ENCODE measurements around the gene ITGA11. TPM values are rescaled to one million over a fixed set of nuclear protein-coding genes. Genes with fewer than 3 reads are reported as not detected.

The ITGA11 gene
- total and polyA plus RNA-seq, 2 of the 4 experiments (the other 2 are of a cell fraction) = 4.1 to 6.6 TPM

DNA sequence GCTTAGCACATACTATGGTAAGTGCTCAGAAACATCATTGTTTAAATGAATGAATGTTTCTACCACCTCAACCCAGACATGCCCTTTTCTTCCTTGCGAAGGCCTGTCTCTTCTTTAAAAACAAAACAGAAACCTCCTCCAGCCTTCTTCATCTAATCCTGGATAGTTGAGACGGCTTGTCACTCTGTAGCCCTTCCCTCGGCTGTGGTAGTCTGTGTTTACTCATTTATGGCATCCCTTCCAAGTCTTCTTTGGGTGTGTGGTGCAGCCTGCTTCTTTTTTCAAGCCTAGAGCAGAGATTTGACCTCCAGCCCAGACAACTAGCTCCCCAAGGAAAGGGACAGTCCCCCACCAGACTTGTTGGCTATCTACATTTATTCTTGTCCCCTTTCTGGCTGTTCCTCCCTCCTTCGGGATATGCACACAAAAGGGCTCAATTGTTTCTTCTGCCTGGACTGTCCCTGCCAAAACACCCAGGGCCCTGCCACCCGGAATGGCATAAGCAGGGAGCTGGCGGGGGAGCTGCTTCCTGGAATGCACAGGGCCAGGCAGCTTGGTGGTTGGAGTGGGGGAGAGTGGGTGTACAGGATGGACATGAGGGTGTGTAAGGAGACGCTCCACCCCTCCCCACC, 67.8 kb downstream of the ITGA11 start:
- no peaks in the 10 kb centered on the region for H3K79me1 ChIP-seq (ENCODE audit: low read depth in 1 of 2, low read length in 2 of 2)
- no peaks in the 10 kb centered on the region for H3K9me3 ChIP-seq (ENCODE audit: control insufficient read depth, insufficient read depth, low read length)
- no peaks in the 10 kb centered on the region for H4K20me1 ChIP-seq (ENCODE audit: insufficient read depth, low read length)
- H3K4ac ChIP-seq (ENCODE audit: low read depth, low read length) = peak overlapping the region; percentile 55
- no peak for TF ChIP-seq MAFK (IDR thresholded peaks at IDR 0.05; ENCODE audit: low read depth, low read length)
- no peak for TF ChIP-seq BHLHE40 (IDR thresholded peaks at IDR 0.05; ENCODE audit: low read depth, low read length)
- no peak for TF ChIP-seq RAD21 (IDR thresholded peaks at IDR 0.05; ENCODE audit: low read length)
- TF ChIP-seq RCOR1 (IDR thresholded peaks at IDR 0.05; ENCODE audit: insufficient replicate concordance, low read length) = no peak
- TF ChIP-seq NFE2L2 (IDR thresholded peaks at IDR 0.05; ENCODE audit: low read depth, low read length) = no peak
- TF ChIP-seq MXI1 (IDR thresholded peaks at IDR 0.05; ENCODE audit: borderline replicate concordance, low read depth, low read length) = no peak
- H2AK9ac ChIP-seq (replicated peaks; ENCODE audit: low read depth, low read length, poor library complexity) = no peak overlapping the region
- H3K9me1 ChIP-seq (ENCODE audit: insufficient read depth, low read length) = peaks cover 11% of the 10 kb centered on the region
- DNase-seq = peak; percentile 43
- peaks cover 24% of the 10 kb centered on the region for H3K4me1 ChIP-seq (ENCODE audit: control insufficient read depth, insufficient read depth, low read length)
- no peak overlapping the region for H3K4me3 ChIP-seq (ENCODE audit: insufficient read depth, low read depth, low read length)
- no peak overlapping the region for H3K9ac ChIP-seq (ENCODE audit: low read depth, low read length)
- 0 out of 2 replicates have a peak overlapping the region, but pooled peaks have one; percentile 19 for H4K5ac ChIP-seq (ENCODE audit: low read depth, low read length)
- intact Hi-C loops (cut with micrococcal nuclease) = no loop called here
- H2BK20ac ChIP-seq (ENCODE audit: low read depth, low read length) = peak overlapping the region; percentile 33
- H2AFZ ChIP-seq (replicated peaks; ENCODE audit: low read length, poor library complexity) = no peak overlapping the region
- no peak overlapping the region for H3K56ac ChIP-seq (ENCODE audit: extremely low read depth, insufficient read depth, low read length)
- peak overlapping the region; percentile 29; the same call in 1 of the 3 replicates for H2BK15ac ChIP-seq (ENCODE audit: low read depth, low read length)
- H3K27me3 ChIP-seq (ENCODE audit: control insufficient read depth, insufficient read depth, low read length) = no peaks in the 10 kb centered on the region
- peak overlapping the region in 1 of 2 experiments; percentile 28; a peak in 1 of 4 replicates for H4K8ac ChIP-seq (ENCODE audit: low read depth in 2 of 2, low read length in 2 of 2)
- peak; percentile 72 for ATAC-seq (ENCODE audit: low read depth)
- in situ Hi-C loops (cut with MboI; ENCODE audit: low sequenced_read_pairs) = no loop called here
- H3K36me3 ChIP-seq (ENCODE audit: control insufficient read depth, insufficient read depth, low read length) = peaks cover 6% of the 10 kb centered on the region; the same call in 1 of the 2 replicates
- H3K27ac ChIP-seq (ENCODE audit: insufficient read depth, low read length) = peak overlapping the region; percentile 21; the same call in 1 of the 2 replicates
- 0 out of 2 replicates have a peak overlapping the region, but pooled peaks have one; percentile 25 for H3K18ac ChIP-seq (ENCODE audit: low read depth, low read length)
- H2AK5ac ChIP-seq (ENCODE audit: low read depth, low read length) = peak overlapping the region; percentile 76
- ChIA-PET POLR2A (ENCODE audit: unreplicated experiment) (no interaction called here), CTCF (no interaction called here)
- dilution Hi-C loops (cut with HindIII; ENCODE audit: low sequenced_read_pairs, unreplicated experiment) = no loop called here
- peak overlapping the region; percentile 56; the same call in 1 of the 2 replicates for H3K23ac ChIP-seq (ENCODE audit: low read depth, low read length)
- H3K4me2 ChIP-seq (ENCODE audit: low read depth, low read length) = 0 out of 2 replicates have a peak overlapping the region, but pooled peaks have one; percentile 23
- WGBS, 2 experiments (ENCODE audit: extremely low coverage in 2 of 2, insufficient read length in 1 of 2) = no CpG with 5 or more reads among the region's 7 CpGs
- no peak overlapping the region for H2BK5ac ChIP-seq (ENCODE audit: low read depth, low read length, poor library complexity, severe bottlenecking)
- peak overlapping the region; percentile 32; the same call in 1 of the 2 replicates for H4K91ac ChIP-seq (ENCODE audit: insufficient read depth, low read depth, low read length)
- no TSS peak for BruUV-seq (replicated peaks)
- H3K14ac ChIP-seq (replicated peaks; ENCODE audit: low read depth, low read length) = peak overlapping the region; percentile 73
- H2BK120ac ChIP-seq (ENCODE audit: low read depth, low read length) = peak overlapping the region; percentile 49; the same call in 1 of the 2 replicates

All from IMR-90 (cell line).